KMS-11 (cell line): ENCODE measurements around the gene MCM8.

Source experiments
- H2AFZ ChIP-seq: fragments of 200-600 bp; sonication (generic); 2 replicates; pipeline ENCODE4 v1.6.1; 2016; ENCODE audit warnings: antibody characterized with exemption, mixed run types, low read depth
- H3K27ac ChIP-seq: fragments of 200-600 bp; sonication (generic); 2 replicates; pipeline ENCODE4 v1.6.1; 2016; ENCODE audit warnings: mild to moderate bottlenecking, mixed run types
- H3K27me3 ChIP-seq: fragments of 200-600 bp; sonication (generic); 2 replicates; pipeline ENCODE4 v1.6.1; 2017; ENCODE audit warnings: mild to moderate bottlenecking, low read depth, mixed run types, moderate library complexity; ENCODE audit not compliant: insufficient read depth
- H3K36me3 ChIP-seq: fragments of 200-600 bp; sonication (generic); 2 replicates; pipeline ENCODE4 v1.6.1; 2017; ENCODE audit warnings: mild to moderate bottlenecking, mixed run types; ENCODE audit not compliant: insufficient read depth
- H3K4me1 ChIP-seq: fragments of 200-600 bp; sonication (generic); 2 replicates; pipeline ENCODE4 v1.6.1; 2016; ENCODE audit warnings: mild to moderate bottlenecking, low read depth, mixed run types; ENCODE audit not compliant: poor library complexity, severe bottlenecking
- H3K4me2 ChIP-seq: fragments of 200-600 bp; sonication (generic); 2 replicates; pipeline ENCODE4 v1.7.0; 2016; ENCODE audit warnings: mild to moderate bottlenecking, mixed run types
- H3K4me3 ChIP-seq: fragments of 200-600 bp; sonication (generic); IDR thresholded peaks from 2 replicates; pipeline ENCODE4 v1.6.1; 2017; ENCODE audit warnings: low read depth, low read length, mixed read lengths; ENCODE audit not compliant: insufficient read depth
- H3K79me2 ChIP-seq: fragments of 200-600 bp; sonication (generic); 2 replicates; pipeline ENCODE4 v1.6.1; 2016; ENCODE audit warnings: low read depth, mixed run types; ENCODE audit not compliant: insufficient read depth
- H3K9ac ChIP-seq: fragments of 200-600 bp; sonication (generic); 2 replicates; pipeline ENCODE4 v1.6.1; 2016; ENCODE audit warnings: mild to moderate bottlenecking, mixed run types
- H4K20me1 ChIP-seq: fragments of 200-600 bp; sonication (generic); 2 replicates; pipeline ENCODE4 v1.6.1; 2016; ENCODE audit warnings: mild to moderate bottlenecking, mixed run types; ENCODE audit not compliant: insufficient read depth
- CTCF ChIP-seq: fragments of 200-600 bp; sonication (generic); conservative IDR thresholded peaks from 2 replicates; pipeline ENCODE4 v1.6.1; 2017; ENCODE audit warnings: low read depth, mild to moderate bottlenecking, antibody characterized with exemption, low read length, moderate library complexity, mixed read lengths

Gene MCM8

DNA sequence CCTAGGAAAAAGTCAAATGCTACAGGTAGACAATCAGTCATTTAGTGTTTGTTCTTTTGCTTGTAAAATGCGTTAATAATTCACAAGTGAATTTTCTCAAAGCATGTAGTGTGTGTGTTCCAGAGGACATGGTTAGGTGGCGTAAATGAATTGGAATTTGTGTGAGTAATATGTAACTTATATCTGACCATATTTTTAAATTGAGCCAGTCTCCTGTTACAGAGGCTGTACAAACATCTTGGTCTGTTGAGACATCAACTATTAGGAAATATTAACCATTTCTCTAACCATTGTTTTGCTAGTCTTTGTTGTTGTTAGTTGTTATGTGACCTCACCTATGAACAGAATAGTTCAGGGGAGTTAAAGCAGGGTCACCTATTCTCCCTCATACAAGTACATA, 22.7 kb downstream of the MCM8 start:
- Histone ChIP-seq H3K36me3 (peaks cover 4% of the 10 kb centered on the region; the same call in 1 of the 2 replicates), H3K4me1 (no peaks in the 10 kb centered on the region), H3K4me2 (no peak overlapping the region), H3K4me3 (no peak overlapping the region), H3K79me2 (no peaks in the 10 kb centered on the region), H3K27me3 (no peaks in the 10 kb centered on the region), H3K9ac (no peak overlapping the region), H2AFZ (no peak overlapping the region), H3K27ac (no peak overlapping the region), H4K20me1 (no peaks in the 10 kb centered on the region)
- no peak for TF ChIP-seq CTCF

- H3K9ac ChIP-seq, result no peak overlapping the region
- no peak overlapping the region for H3K4me2 ChIP-seq
- H3K79me2 ChIP-seq, result no peaks in the 10 kb centered on the region
- H4K20me1 ChIP-seq, result no peaks in the 10 kb centered on the region
- no peak overlapping the region for H2AFZ ChIP-seq
- H3K4me3 ChIP-seq, result no peak overlapping the region
- H3K27me3 ChIP-seq, result no peaks in the 10 kb centered on the region
- no peak overlapping the region for H3K27ac ChIP-seq
- no peak for TF ChIP-seq CTCF
- H3K4me1 ChIP-seq, result no peaks in the 10 kb centered on the region
- peaks cover under 1% of the 10 kb centered on the region; the same call in 1 of the 2 replicates for H3K36me3 ChIP-seq
These were observed 23.5 kb downstream of the MCM8 start for GRCh38 chr20:5973971-5974370.

DNA sequence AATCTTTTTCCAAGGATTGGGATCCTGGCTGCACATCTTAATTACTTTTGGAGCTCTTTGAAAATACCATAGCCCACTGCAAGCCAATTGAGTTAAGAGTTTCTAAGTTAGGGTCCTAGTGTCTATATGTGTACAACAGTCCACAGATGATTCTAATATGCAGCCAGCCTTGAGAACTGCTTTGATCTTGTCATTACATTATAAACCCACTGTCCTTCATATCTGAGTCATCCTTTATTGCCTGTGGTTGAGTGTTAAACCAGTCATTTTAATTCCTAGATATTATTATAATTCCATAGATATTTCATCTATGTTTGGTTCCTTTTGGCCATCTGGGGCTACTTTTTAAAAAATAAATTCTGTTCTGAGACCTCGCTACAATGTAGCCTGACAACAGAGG, 24.1 kb downstream of the MCM8 start:
- no peak for TF ChIP-seq CTCF
- H2AFZ ChIP-seq, result no peak overlapping the region
- H3K27me3 ChIP-seq, result no peaks in the 10 kb centered on the region
- H3K4me2 ChIP-seq, result no peak overlapping the region
- no peak overlapping the region for H3K27ac ChIP-seq
- H3K36me3 ChIP-seq, result peaks cover 3% of the 10 kb centered on the region; the same call in 1 of the 2 replicates
- no peaks in the 10 kb centered on the region for H3K4me1 ChIP-seq
- H3K9ac ChIP-seq, result no peak overlapping the region
- no peaks in the 10 kb centered on the region for H4K20me1 ChIP-seq
- no peaks in the 10 kb centered on the region for H3K79me2 ChIP-seq
- no peak overlapping the region for H3K4me3 ChIP-seq

- no peak overlapping the region for H3K27ac ChIP-seq
- H2AFZ ChIP-seq, result no peak overlapping the region
- TF ChIP-seq CTCF, result no peak
- no peak overlapping the region for H3K4me2 ChIP-seq
- H3K4me1 ChIP-seq, result no peaks in the 10 kb centered on the region
- H3K36me3 ChIP-seq, result peaks cover 3% of the 10 kb centered on the region; the same call in 1 of the 2 replicates
- H3K9ac ChIP-seq, result no peak overlapping the region
- H4K20me1 ChIP-seq, result no peaks in the 10 kb centered on the region
- H3K4me3 ChIP-seq, result no peak overlapping the region
- no peaks in the 10 kb centered on the region for H3K27me3 ChIP-seq
- H3K79me2 ChIP-seq, result no peaks in the 10 kb centered on the region
These were observed 25.3 kb downstream of the MCM8 start for GRCh38 chr20:5975778-5976177.

- no peak for TF ChIP-seq CTCF
- H3K4me2 ChIP-seq, result no peak overlapping the region
- H3K9ac ChIP-seq, result no peak overlapping the region
- H3K4me3 ChIP-seq, result no peak overlapping the region
- peaks cover 3% of the 10 kb centered on the region; the same call in 1 of the 2 replicates for H3K36me3 ChIP-seq
- no peaks in the 10 kb centered on the region for H3K27me3 ChIP-seq
- no peaks in the 10 kb centered on the region for H3K4me1 ChIP-seq
- no peak overlapping the region for H2AFZ ChIP-seq
- no peaks in the 10 kb centered on the region for H4K20me1 ChIP-seq
- H3K79me2 ChIP-seq, result no peaks in the 10 kb centered on the region
- no peak overlapping the region for H3K27ac ChIP-seq
These were observed 26.8 kb downstream of the MCM8 start for GRCh38 chr20:5977223-5977622.
